Epidermal melanocyte (primary cell): Measurements from ENCODE around the gene SCN4A.
A peak's percentile ranks its signal among the peaks of the same experiment; 100 is the strongest.

Source experiments
- DNase-seq: peaks from one replicate; pipeline ENCODE4 v3.0.0; 2011; ENCODE audit warnings: low spot score; ENCODE audit not compliant: insufficient read length

SCN4A gene

GRCh38 chr17:64001763-64002529, 29.2 kb upstream of the SCN4A start:
- DNase-seq, result no peak

- DNase-seq, result no peak
Observed at GRCh38 chr17:64001091-64001579, 28.4 kb upstream of the SCN4A start.

GRCh38 chr17:63999680-64000531, 27.2 kb upstream of the SCN4A start:
- no peak for DNase-seq

GRCh38 chr17:63998721-63999679, 26.3 kb upstream of the SCN4A start:
- no peak for DNase-seq

GRCh38 chr17:63998050-63998720, 25.5 kb upstream of the SCN4A start, which contains the start of gene PRR29:
Gene PRR29, plus strand, starts transcription at chr17:63998351. Its CDS starts 14 bp downstream, at chr17:63998365.
- peak; percentile 86 for DNase-seq

- DNase-seq, result no peak
Observed at GRCh38 chr17:63997341-63998048, 24.8 kb upstream of the SCN4A start.

GRCh38 chr17:63996430-63997182, 23.9 kb upstream of the SCN4A start:
- DNase-seq, result no peak

- no peak for DNase-seq
Observed at GRCh38 chr17:63995626-63996025, 22.9 kb upstream of the SCN4A start.

GRCh38 chr17:63993368-63993985, 20.8 kb upstream of the SCN4A start:
- no peak for DNase-seq

- no peak for DNase-seq
Observed at GRCh38 chr17:63991611-63992010, 18.9 kb upstream of the SCN4A start.

GRCh38 chr17:63989622-63990345, 17.1 kb upstream of the SCN4A start:
- DNase-seq, result no peak

GRCh38 chr17:63988741-63989621, 16.3 kb upstream of the SCN4A start:
- DNase-seq, result no peak

GRCh38 chr17:63988127-63988478, 15.4 kb upstream of the SCN4A start:
- no peak for DNase-seq

GRCh38 chr17:63987221-63988126, 14.8 kb upstream of the SCN4A start:
- DNase-seq, result no peak

GRCh38 chr17:63986821-63987220, 14.1 kb upstream of the SCN4A start:
- DNase-seq, result no peak
